HG02981 (cell line): ENCODE results near the gene SLC6A5.
"Not testable (repeated sequence)": the region's sequence is repeated elsewhere in the genome, so short reads cannot be mapped to it uniquely, and the experiment has no call there.

Experiments used
- ATAC-seq: cut with Tn5 transposase; IDR thresholded peaks from one replicate; pipeline ENCODE4 v1.9.1; 2021; ENCODE audit warnings: mild to moderate bottlenecking, moderate library complexity; ENCODE audit not compliant: unreplicated experiment

SLC6A5 gene

GRCh38 chr11:20599221-20600019, at the start of gene SLC6A5:
Gene SLC6A5 (plus strand): TSS chr11:20599608. CDS start chr11:20599673, 65 bp downstream.
- ATAC-seq: no peak

GRCh38 chr11:20551096-20551495, 48.3 kb upstream of the SLC6A5 start:
- ATAC-seq: no peak

- ATAC-seq: no peak
Measured at GRCh38 chr11:20555783-20556182, 43.6 kb upstream of the SLC6A5 start.

GRCh38 chr11:20556396-20556795, 43.0 kb upstream of the SLC6A5 start:
- not testable (repeated sequence) for ATAC-seq

- no peak for ATAC-seq
Measured at GRCh38 chr11:20558741-20559140, 40.7 kb upstream of the SLC6A5 start.

GRCh38 chr11:20559523-20560300, 39.7 kb upstream of the SLC6A5 start:
- ATAC-seq: no peak

- no peak for ATAC-seq
Measured at GRCh38 chr11:20561915-20562314, 37.5 kb upstream of the SLC6A5 start.

GRCh38 chr11:20563866-20564265, 35.5 kb upstream of the SLC6A5 start:
- ATAC-seq: no peak

GRCh38 chr11:20564846-20565635, 34.4 kb upstream of the SLC6A5 start:
- ATAC-seq: no peak

- ATAC-seq: not testable (repeated sequence)
Measured at GRCh38 chr11:20566115-20566514, 33.3 kb upstream of the SLC6A5 start.

GRCh38 chr11:20566591-20567434, 32.6 kb upstream of the SLC6A5 start:
- ATAC-seq: no peak

GRCh38 chr11:20579725-20580124, 19.7 kb upstream of the SLC6A5 start:
- ATAC-seq: not testable (repeated sequence)

- no peak for ATAC-seq
Measured at GRCh38 chr11:20583201-20583600, 16.2 kb upstream of the SLC6A5 start.

GRCh38 chr11:20584093-20584774, 15.2 kb upstream of the SLC6A5 start:
- no peak for ATAC-seq

GRCh38 chr11:20589796-20590195, 9.6 kb upstream of the SLC6A5 start:
- ATAC-seq: no peak

GRCh38 chr11:20590381-20590780, 9.0 kb upstream of the SLC6A5 start:
- ATAC-seq: no peak

GRCh38 chr11:20592741-20593140, 6.7 kb upstream of the SLC6A5 start:
- no peak for ATAC-seq

- ATAC-seq: no peak
Measured at GRCh38 chr11:20594274-20595061, 4.9 kb upstream of the SLC6A5 start.

GRCh38 chr11:20595101-20595500, 4.3 kb upstream of the SLC6A5 start:
- no peak for ATAC-seq
